ENCODE data around the gene RALB. TPM values are rescaled to one million over a fixed set of nuclear protein-coding genes. Genes with fewer than 3 reads are reported as not detected.

RALB gene
- total RNA-seq, 2 experiments from 2014 or later: 45.7 to 50.4 TPM

GRCh38 chr2:120287183-120288015 lies 34.7 kb downstream of the RALB start:
- H3K9me3 Mint-ChIP-seq: no peaks in the 10 kb centered on the region
- H3K4me3 Mint-ChIP-seq: peak overlapping the region; percentile 53
- DNase-seq (no peak), ATAC-seq (ENCODE audit: low read depth) (peak; percentile 79)
- H3K27me3 Mint-ChIP-seq: no peaks in the 10 kb centered on the region
- peaks cover 49% of the 10 kb centered on the region for H3K4me1 Mint-ChIP-seq
- H3K27ac Mint-ChIP-seq: peak overlapping the region; percentile 76
- H3K36me3 Mint-ChIP-seq: peaks cover 58% of the 10 kb centered on the region
- POLR2A ChIA-PET: interaction anchor here (0.7 to 0.9 kb wide), 3 partner anchors 35 to 64 kb away, joined by 3 to 4 read pairs (median 3); partner anchors contain the start of genes RALB and TMEM185B

- Mint-ChIP-seq H3K4me3 (peak overlapping the region; percentile 53), H3K9me3 (no peaks in the 10 kb centered on the region), H3K36me3 (peaks cover 57% of the 10 kb centered on the region), H3K4me1 (peaks cover 48% of the 10 kb centered on the region), H3K27ac (peak overlapping the region; percentile 76), H3K27me3 (no peaks in the 10 kb centered on the region)
- POLR2A ChIA-PET: no interaction called here
- ATAC-seq (ENCODE audit: low read depth) (no peak), DNase-seq (no peak)
Measured at GRCh38 chr2:120288016-120288373, 35.3 kb downstream of the RALB start.

GRCh38 chr2:120289221-120289906 lies 36.7 kb downstream of the RALB start:
- no peaks in the 10 kb centered on the region for H3K9me3 Mint-ChIP-seq
- no peak for ATAC-seq (ENCODE audit: low read depth)
- no peak overlapping the region for H3K4me3 Mint-ChIP-seq
- DNase-seq: no peak
- H3K27ac Mint-ChIP-seq: no peak overlapping the region
- POLR2A ChIA-PET: interaction anchor here (0.6 kb wide), 1 partner anchor 100 kb away, joined by 3 read pairs; no protein-coding TSS in a partner anchor
- peaks cover 57% of the 10 kb centered on the region for H3K4me1 Mint-ChIP-seq
- H3K36me3 Mint-ChIP-seq: peaks cover 63% of the 10 kb centered on the region
- no peaks in the 10 kb centered on the region for H3K27me3 Mint-ChIP-seq

DNA sequence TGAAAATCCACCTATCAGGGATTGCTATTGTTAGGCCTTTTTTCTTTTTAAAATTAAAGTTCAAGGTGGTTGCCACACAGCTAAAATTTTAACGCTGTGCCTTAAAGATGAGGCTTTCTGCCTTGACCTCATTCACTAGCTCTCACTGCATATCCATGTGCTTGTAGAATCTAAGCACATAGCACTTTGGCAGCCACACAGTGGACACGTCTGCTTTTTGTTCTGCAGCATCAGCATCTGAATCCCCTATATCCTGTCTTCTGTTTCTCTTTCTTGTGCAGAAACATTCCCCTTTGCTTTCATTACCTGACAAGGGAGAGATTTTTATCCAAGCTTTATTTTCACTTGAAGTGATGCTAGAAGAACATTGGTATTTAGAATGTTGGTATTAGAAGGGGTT lies 38.1 kb downstream of the RALB start:
- Mint-ChIP-seq H3K27ac (no peak overlapping the region), H3K36me3 (peaks cover 59% of the 10 kb centered on the region), H3K4me3 (no peak overlapping the region), H3K4me1 (peaks cover 54% of the 10 kb centered on the region), H3K27me3 (no peaks in the 10 kb centered on the region), H3K9me3 (no peaks in the 10 kb centered on the region)
- DNase-seq (no peak), ATAC-seq (ENCODE audit: low read depth) (no peak)
- POLR2A ChIA-PET: interaction anchor here (0.6 to 1.4 kb wide), 3 partner anchors 7 to 59 kb away, joined by 3 to 4 read pairs (median 3); no protein-coding TSS in a partner anchor

- H3K9me3 Mint-ChIP-seq: no peaks in the 10 kb centered on the region
- H3K27me3 Mint-ChIP-seq: no peaks in the 10 kb centered on the region
- DNase-seq: no peak
- peak overlapping the region; percentile 70 for H3K4me3 Mint-ChIP-seq
- POLR2A ChIA-PET: interaction anchor here (1.3 to 1.4 kb wide), 3 partner anchors 8 to 60 kb away, joined by 3 read pairs; no protein-coding TSS in a partner anchor
- H3K27ac Mint-ChIP-seq: peak overlapping the region; percentile 77
- H3K36me3 Mint-ChIP-seq: peaks cover 56% of the 10 kb centered on the region
- ATAC-seq (ENCODE audit: low read depth): peak; percentile 64
- peaks cover 48% of the 10 kb centered on the region for H3K4me1 Mint-ChIP-seq
Measured at GRCh38 chr2:120291401-120292311, 39.0 kb downstream of the RALB start.

DNA sequence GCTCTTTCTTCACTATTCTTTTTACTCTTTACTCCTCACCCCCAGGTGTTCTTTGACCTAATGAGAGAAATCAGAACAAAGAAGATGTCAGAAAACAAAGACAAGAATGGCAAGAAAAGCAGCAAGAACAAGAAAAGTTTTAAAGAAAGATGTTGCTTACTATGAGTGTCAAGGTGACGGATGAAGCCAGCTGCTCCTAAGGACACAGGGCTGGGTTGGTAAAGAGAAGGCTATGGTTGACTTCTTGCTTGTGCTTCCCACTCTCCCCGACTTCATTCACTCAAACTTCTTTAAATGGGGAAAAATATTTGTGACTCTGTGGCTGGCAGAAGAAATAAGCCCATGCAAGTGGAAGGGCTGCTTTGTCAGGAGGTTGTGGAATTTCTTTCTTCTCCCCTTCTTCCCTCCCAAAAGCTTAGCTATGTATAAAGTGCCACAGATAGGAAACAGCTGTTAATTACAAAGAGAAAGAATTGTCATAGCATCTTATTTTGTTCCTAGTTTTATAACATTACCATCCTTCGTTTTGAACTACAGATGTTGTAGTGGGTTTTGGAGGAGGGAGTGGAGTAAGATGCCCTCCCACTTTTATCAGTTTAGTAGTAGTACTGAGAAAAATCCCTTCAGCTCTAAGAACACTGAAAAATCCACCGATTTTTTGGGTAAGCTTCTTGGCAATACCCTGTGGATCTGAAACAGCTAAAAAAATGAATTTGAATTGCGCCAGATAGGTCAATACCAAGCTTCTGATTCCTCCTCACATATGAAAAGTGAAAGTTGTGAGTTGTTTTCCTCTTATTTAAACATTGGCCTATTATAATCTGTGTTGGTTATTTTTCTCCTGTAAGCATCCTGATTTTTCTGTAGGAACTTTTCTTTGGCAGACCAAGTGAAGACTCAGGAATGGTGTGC lies 40.7 kb downstream of the RALB start:
- H3K27ac Mint-ChIP-seq: peak overlapping the region; percentile 37
- no peaks in the 10 kb centered on the region for H3K9me3 Mint-ChIP-seq
- DNase-seq (no peak), ATAC-seq (ENCODE audit: low read depth) (no peak)
- peak overlapping the region; percentile 29 for H3K4me3 Mint-ChIP-seq
- no peaks in the 10 kb centered on the region for H3K27me3 Mint-ChIP-seq
- POLR2A ChIA-PET: interaction anchor here (0.6 to 1.4 kb wide), 2 partner anchors 11 to 41 kb away, joined by 3 read pairs; no protein-coding TSS in a partner anchor
- peaks cover 66% of the 10 kb centered on the region for H3K36me3 Mint-ChIP-seq
- H3K4me1 Mint-ChIP-seq: peaks cover 34% of the 10 kb centered on the region

DNA sequence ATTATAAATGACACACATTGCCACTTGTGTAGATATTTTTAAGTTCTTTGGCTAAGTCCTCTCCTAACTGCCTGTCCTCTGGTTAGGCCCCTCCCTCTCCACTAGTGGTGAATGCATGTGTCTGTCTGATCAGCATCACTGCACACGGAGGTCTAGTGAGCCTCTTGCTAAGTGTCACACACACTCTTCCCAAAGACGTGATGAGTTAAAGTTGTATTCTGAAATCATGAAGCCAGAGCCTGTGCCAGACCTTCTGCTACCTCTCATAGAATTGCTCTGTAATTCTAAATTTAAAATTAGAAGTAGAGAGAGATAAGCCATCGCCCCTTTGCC lies 41.3 kb downstream of the RALB start:
- Mint-ChIP-seq H3K4me3 (peak overlapping the region; percentile 29), H3K36me3 (peaks cover 64% of the 10 kb centered on the region)
- ATAC-seq (ENCODE audit: low read depth): no peak

GRCh38 chr2:120298173-120298835 lies 45.7 kb downstream of the RALB start:
- DNase-seq (no peak), ATAC-seq (ENCODE audit: low read depth) (no peak)
- peaks cover 21% of the 10 kb centered on the region for H3K4me1 Mint-ChIP-seq
- H3K36me3 Mint-ChIP-seq: peaks cover 34% of the 10 kb centered on the region
- no peak overlapping the region for H3K4me3 Mint-ChIP-seq
- no peaks in the 10 kb centered on the region for H3K9me3 Mint-ChIP-seq
- H3K27me3 Mint-ChIP-seq: no peaks in the 10 kb centered on the region
- no peak overlapping the region for H3K27ac Mint-ChIP-seq
- POLR2A ChIA-PET: no interaction called here

More for the DNA sequence above, 41.3 kb downstream of the RALB start:
- DNase-seq: no peak
- no peaks in the 10 kb centered on the region for H3K27me3 Mint-ChIP-seq
- POLR2A ChIA-PET: no interaction called here
- no peak overlapping the region for H3K27ac Mint-ChIP-seq
- peaks cover 33% of the 10 kb centered on the region for H3K4me1 Mint-ChIP-seq
- no peaks in the 10 kb centered on the region for H3K9me3 Mint-ChIP-seq

DNA sequence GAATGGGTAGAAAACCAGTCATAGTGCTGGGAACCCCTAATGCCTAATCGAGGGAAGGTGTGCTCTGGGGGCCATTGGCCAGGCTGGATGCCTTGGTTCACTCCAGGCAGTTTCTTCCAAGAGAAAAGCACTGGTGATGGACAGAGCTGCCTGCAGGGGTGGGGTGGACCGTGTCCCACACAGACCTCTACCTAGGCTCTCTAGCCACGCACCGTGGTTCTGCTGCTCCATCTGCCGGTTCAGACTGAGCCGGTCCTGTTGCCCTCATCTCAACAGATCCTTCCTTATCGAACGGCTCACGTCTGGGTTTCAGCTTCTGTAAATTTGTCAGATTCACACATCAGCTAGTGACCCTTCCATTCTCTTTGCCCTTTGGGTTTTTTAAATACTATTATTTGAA lies 46.4 kb downstream of the RALB start:
- no peak overlapping the region for H3K27ac Mint-ChIP-seq
- H3K27me3 Mint-ChIP-seq: no peaks in the 10 kb centered on the region
- ATAC-seq (ENCODE audit: low read depth) (no peak), DNase-seq (no peak)
- H3K36me3 Mint-ChIP-seq: peaks cover 29% of the 10 kb centered on the region
- peaks cover 18% of the 10 kb centered on the region for H3K4me1 Mint-ChIP-seq
- POLR2A ChIA-PET: no interaction called here
- no peaks in the 10 kb centered on the region for H3K9me3 Mint-ChIP-seq
- no peak overlapping the region for H3K4me3 Mint-ChIP-seq

DNA sequence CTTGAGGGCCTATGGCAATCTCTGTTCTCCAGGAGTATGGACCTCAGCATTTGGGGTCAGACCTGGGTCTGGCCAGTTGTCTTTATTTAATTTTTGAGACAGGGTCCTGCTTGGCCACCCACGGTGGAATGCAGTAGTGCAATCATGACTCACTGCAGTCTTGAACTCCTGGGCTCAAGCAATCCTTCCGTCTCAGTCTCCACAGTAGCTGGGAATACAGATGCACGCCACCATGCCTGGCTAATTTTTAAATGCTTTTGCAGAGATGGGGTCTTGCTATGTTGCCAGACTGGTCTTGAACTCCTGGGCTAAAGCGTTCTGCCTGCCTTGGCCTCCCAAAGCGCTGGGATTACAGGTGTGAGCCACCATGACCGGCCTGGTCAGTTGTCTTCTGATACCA lies 46.9 kb downstream of the RALB start:
- Mint-ChIP-seq H3K36me3 (peaks cover 25% of the 10 kb centered on the region), H3K27me3 (no peaks in the 10 kb centered on the region), H3K9me3 (no peaks in the 10 kb centered on the region), H3K4me1 (peaks cover 18% of the 10 kb centered on the region), H3K27ac (no peak overlapping the region), H3K4me3 (no peak overlapping the region)
- POLR2A ChIA-PET: interaction anchor here (0.6 kb wide), 1 partner anchor 68 kb away, joined by 4 read pairs; no protein-coding TSS in a partner anchor
- no peak for ATAC-seq (ENCODE audit: low read depth)
- no peak for DNase-seq

DNA sequence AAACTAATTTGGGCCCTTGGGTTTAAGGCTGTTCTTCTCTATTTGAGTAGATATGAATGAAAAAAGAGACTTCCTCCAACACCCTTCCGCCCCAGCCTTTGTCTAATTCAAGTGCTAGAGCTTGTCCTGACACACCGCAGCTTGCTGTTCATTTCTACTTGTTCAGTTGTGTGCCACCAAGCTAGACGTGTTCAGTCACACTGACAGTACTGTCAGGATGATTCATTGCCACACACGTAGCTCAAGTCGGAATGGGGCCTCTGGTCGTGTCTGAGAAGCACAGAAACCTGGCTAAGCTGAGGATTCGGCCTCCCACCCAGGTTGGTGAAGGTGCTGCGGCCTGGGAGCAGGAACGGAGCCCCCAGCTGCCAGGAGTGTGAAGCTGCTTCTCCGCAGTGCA lies 47.7 kb downstream of the RALB start:
- Mint-ChIP-seq H3K4me1 (peaks cover 18% of the 10 kb centered on the region), H3K9me3 (no peaks in the 10 kb centered on the region), H3K4me3 (no peak overlapping the region), H3K36me3 (peaks cover 21% of the 10 kb centered on the region), H3K27ac (no peak overlapping the region), H3K27me3 (no peaks in the 10 kb centered on the region)
- POLR2A ChIA-PET: interaction anchor here (0.8 to 1.0 kb wide), 2 partner anchors 11 to 116 kb away, joined by 3 read pairs; no protein-coding TSS in a partner anchor
- no peak for ATAC-seq (ENCODE audit: low read depth)
- DNase-seq: no peak

DNA sequence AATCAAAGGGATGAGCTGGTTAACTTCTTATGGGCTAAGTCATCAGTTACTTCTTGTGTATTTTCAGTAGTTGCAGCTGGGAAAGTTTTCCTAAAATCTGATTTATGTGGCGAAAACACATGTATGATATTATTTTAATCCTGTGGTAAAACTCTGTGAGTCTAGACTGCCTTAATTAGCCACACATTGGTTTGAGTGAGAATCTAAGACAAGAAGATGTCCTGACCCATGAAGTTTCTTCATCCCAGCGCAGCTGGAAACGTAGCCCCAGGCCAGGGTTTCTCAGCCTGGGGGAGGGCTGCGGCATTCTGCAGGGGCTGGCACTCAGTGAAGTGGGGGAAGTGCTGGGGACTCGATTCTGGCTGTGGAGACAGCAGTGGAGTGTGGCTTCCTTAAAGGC lies 48.6 kb downstream of the RALB start:
- Mint-ChIP-seq H3K9me3 (no peaks in the 10 kb centered on the region), H3K4me1 (peaks cover 22% of the 10 kb centered on the region), H3K27ac (no peak overlapping the region), H3K36me3 (peaks cover 23% of the 10 kb centered on the region), H3K4me3 (no peak overlapping the region), H3K27me3 (no peaks in the 10 kb centered on the region)
- DNase-seq (no peak), ATAC-seq (ENCODE audit: low read depth) (no peak)
- POLR2A ChIA-PET: interaction anchor here (0.8 kb wide), 1 partner anchor 10 kb away, joined by 3 read pairs; no protein-coding TSS in a partner anchor
